Left lung (tissue), 10 donors: ENCODE data around the gene NET1. TPM values are rescaled to one million over a fixed set of nuclear protein-coding genes. Genes with fewer than 3 reads are reported as not detected.

ENCODE experiments used
- ATAC-seq: fragments of 200-7000 bp; cut with Tn5 transposase; one replicate; pipeline ENCODE4 v1.9.1; 2020; ENCODE audit warnings: moderate library complexity
- DNase-seq, 4 donors: peaks; one replicate each; pipeline ENCODE4 v3.0.0-alpha.2; 2013 to 2020
- H3K27ac ChIP-seq, 2 donors: fragments of 200-600 bp; sonication (generic) in 1 of 2; one replicate each; pipeline versions ENCODE4 v1.5.0 to v1.8.0; 2020 to 2021
- H3K27me3 ChIP-seq, 2 donors: fragments of 200-600 bp; sonication (generic) in 1 of 2; one replicate each; pipeline versions ENCODE4 v1.5.0 to v1.8.0; 2020 to 2021
- H3K36me3 ChIP-seq, 2 donors: fragments of 200-600 bp; sonication (generic) in 1 of 2; one replicate each; pipeline versions ENCODE4 v1.5.0 to v1.8.0; 2020 to 2021
- H3K4me1 ChIP-seq, 2 donors: fragments of 200-600 bp; one replicate each; pipeline ENCODE4 v1.8.0; 2021
- H3K4me3 ChIP-seq, 2 donors: fragments of 200-600 bp; sonication (generic) in 1 of 2; one replicate each; pipeline versions ENCODE4 v1.5.0 to v1.8.0; 2020 to 2021; ENCODE audit warnings: mild to moderate bottlenecking in 1 of 2
- H3K9me3 ChIP-seq, 2 donors: fragments of 200-600 bp; sonication (generic) in 1 of 2; one replicate each; pipeline versions ENCODE4 v1.5.0 to v1.8.0; 2020 to 2021
- CTCF ChIP-seq, 2 donors: fragments of 200-600 bp; sonication (generic) in 1 of 2; IDR thresholded peaks; one replicate each; pipeline versions ENCODE4 v1.5.0 to v1.8.0; 2021; ENCODE audit warnings: antibody characterized with exemption in 2 of 2
- intact Hi-C, 2 donors: fragments of 100-400 bp; cut with DNase I; formaldehyde crosslinking; loops; one replicate each; pipeline versions ENCODE4 v1.11.2 to v1.14.2; 2022
- polyA plus RNA-seq, 6 donors: library from polyadenylated mRNA; unstranded; fragments of 120-200 nt; gene quantifications; one replicate each; pipeline ENCODE4 v1.2.1, GENCODE V29; 2013; ENCODE audit not compliant: insufficient read length in 6 of 6
- total RNA-seq, 2 donors: library from RNA; stranded (reverse); fragmentation: NEBNext Ultra II Directional; extraction: Animal tissue kit (Norgen Biotek cat#: 25700); gene quantifications; one replicate each; pipeline ENCODE4 v1.2.1, GENCODE V29; 2021
- donor health status: DM: no; HTN: yes; CAD: no.
- donor health status: DM: no; HTN: no; CAD: no.

Gene NET1
- total and polyA plus RNA-seq, 8 donors, result 36.3 to 221 (median 154) TPM

GRCh38 chr10:5396556-5397300, 15.6 kb upstream of the NET1 start:
- H3K27ac ChIP-seq, result no peak overlapping the region
- H3K36me3 ChIP-seq, result no peaks in the 10 kb centered on the region
- DNase-seq (no peak), ATAC-seq (no peak)
- no peak for TF ChIP-seq CTCF (IDR thresholded peaks at IDR 0.05)
- H3K4me1 ChIP-seq, result no peaks in the 10 kb centered on the region
- intact Hi-C loops, result no loop called here
- no peaks in the 10 kb centered on the region for H3K27me3 ChIP-seq
- peaks cover 0 to 8% of the 10 kb centered on the region in 2 donors for H3K9me3 ChIP-seq
- H3K4me3 ChIP-seq, result no peak overlapping the region

DNA sequence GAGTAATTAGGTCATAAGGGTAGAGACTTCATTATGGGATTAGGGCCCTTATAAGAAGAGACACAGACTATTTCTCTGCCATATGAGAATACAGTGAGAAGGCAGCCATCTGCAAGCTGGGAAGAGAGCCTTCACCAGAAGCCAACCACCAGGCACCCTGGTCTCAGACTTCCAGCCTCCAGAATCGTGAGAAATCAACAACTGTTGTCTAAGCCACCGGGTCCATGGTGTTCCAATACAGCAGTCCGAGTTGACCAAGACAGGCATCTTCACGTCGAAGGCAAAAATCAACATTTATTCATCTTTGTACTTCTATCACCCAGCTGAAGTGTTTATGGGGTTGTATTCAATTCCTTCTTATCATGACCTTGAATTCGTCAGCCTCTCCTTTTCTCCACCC, 13.0 kb upstream of the NET1 start:
- no peaks in the 10 kb centered on the region for H3K36me3 ChIP-seq
- intact Hi-C loops, result no loop called here
- DNase-seq (no peak), ATAC-seq (no peak)
- no peaks in the 10 kb centered on the region for H3K4me1 ChIP-seq
- no peak overlapping the region for H3K27ac ChIP-seq
- TF ChIP-seq CTCF (IDR thresholded peaks at IDR 0.05), result no peak
- H3K9me3 ChIP-seq, result no peaks in the 10 kb centered on the region
- H3K4me3 ChIP-seq, result no peak overlapping the region
- no peaks in the 10 kb centered on the region for H3K27me3 ChIP-seq

DNA sequence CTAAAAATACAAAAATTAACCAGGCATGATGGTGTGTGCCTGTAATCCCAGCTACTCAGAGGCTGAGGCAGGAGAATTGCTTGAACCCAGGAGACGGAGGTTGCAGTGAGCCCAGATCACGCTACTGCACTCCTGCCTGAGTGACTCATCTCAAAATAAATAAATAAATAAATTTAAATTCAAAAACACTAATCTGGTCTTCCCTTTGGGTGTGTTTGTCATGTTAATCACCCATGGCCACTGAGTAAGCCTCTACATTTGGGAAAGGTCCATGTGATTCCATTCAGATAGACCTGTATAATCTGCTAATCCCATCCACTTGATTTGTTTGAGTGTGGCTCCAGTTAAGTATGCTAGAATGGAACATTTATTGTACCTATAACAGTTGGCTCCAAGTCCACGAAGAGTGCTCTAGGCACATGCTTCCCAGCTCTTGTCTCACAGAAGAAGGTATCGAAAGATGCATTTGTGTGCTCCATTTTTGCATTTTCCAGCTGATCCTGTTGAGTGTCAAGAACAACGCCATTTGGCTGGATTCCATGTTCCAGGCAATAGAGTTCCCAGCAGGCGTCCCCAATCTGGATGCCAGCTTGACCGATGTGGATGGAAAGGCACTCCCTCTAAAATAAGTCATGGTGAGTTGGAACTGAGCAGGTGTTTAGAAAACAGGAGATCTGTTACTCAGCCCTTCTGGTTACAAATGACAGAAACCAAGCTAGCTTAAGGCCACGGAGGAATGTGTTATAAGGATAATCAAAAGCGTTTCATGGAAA, 11.7 kb upstream of the NET1 start:
- DNase-seq (no peak), ATAC-seq (no peak)
- H3K27me3 ChIP-seq, result no peaks in the 10 kb centered on the region
- intact Hi-C loops, result no loop called here
- no peak overlapping the region for H3K27ac ChIP-seq
- H3K9me3 ChIP-seq, result no peaks in the 10 kb centered on the region
- H3K36me3 ChIP-seq, result no peaks in the 10 kb centered on the region
- no peaks in the 10 kb centered on the region for H3K4me1 ChIP-seq
- no peak overlapping the region for H3K4me3 ChIP-seq
- no peak for TF ChIP-seq CTCF (IDR thresholded peaks at IDR 0.05)

DNA sequence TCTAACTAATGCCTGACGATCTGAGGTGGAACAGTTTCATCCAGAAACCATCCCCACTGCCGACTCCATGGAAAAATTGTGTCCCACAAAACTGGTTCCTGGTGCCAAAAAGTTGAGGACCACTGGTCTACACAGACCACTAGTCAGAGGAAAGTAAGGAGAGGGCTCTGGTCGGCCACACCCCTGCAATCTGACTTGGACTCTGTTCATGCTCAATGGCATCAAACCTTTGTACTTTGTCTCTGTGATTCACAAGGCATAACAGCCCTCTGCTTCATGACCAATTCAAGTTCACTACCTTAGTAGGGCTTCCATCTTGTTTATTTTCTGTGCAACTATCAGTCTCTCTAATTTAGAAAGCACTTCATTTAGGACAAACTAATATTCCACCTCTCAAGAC, 9.6 kb upstream of the NET1 start:
- no peak overlapping the region for H3K27ac ChIP-seq
- TF ChIP-seq CTCF (IDR thresholded peaks at IDR 0.05), result no peak
- no peak overlapping the region for H3K4me3 ChIP-seq

GRCh38 chr10:5404208-5405041, 7.9 kb upstream of the NET1 start, which contains the start of gene TUBAL3:
Gene TUBAL3, minus strand, starts transcription at chr10:5404828. Its CDS starts 36 bp downstream, at chr10:5404792.
- ATAC-seq (no peak), DNase-seq (no peak)
- no peaks in the 10 kb centered on the region for H3K4me1 ChIP-seq
- intact Hi-C loops, result no loop called here
- H3K9me3 ChIP-seq, result no peaks in the 10 kb centered on the region
- no peak within 1 kb of the TSS for H3K27ac ChIP-seq
- no peaks in the 10 kb centered on the region for H3K36me3 ChIP-seq
- no peaks in the 10 kb centered on the region for H3K27me3 ChIP-seq
- no peak for TF ChIP-seq CTCF (IDR thresholded peaks at IDR 0.05)
- H3K4me3 ChIP-seq, result no peak within 1 kb of the TSS

More for the DNA sequence above, 9.6 kb upstream of the NET1 start:
- intact Hi-C loops, result no loop called here
- Histone ChIP-seq H3K36me3 (no peaks in the 10 kb centered on the region), H3K27me3 (no peaks in the 10 kb centered on the region), H3K9me3 (no peaks in the 10 kb centered on the region), H3K4me1 (no peaks in the 10 kb centered on the region)
- DNase-seq (no peak), ATAC-seq (no peak)
